Measurements from ENCODE around the gene CHD3.

CHD3 gene

DNA sequence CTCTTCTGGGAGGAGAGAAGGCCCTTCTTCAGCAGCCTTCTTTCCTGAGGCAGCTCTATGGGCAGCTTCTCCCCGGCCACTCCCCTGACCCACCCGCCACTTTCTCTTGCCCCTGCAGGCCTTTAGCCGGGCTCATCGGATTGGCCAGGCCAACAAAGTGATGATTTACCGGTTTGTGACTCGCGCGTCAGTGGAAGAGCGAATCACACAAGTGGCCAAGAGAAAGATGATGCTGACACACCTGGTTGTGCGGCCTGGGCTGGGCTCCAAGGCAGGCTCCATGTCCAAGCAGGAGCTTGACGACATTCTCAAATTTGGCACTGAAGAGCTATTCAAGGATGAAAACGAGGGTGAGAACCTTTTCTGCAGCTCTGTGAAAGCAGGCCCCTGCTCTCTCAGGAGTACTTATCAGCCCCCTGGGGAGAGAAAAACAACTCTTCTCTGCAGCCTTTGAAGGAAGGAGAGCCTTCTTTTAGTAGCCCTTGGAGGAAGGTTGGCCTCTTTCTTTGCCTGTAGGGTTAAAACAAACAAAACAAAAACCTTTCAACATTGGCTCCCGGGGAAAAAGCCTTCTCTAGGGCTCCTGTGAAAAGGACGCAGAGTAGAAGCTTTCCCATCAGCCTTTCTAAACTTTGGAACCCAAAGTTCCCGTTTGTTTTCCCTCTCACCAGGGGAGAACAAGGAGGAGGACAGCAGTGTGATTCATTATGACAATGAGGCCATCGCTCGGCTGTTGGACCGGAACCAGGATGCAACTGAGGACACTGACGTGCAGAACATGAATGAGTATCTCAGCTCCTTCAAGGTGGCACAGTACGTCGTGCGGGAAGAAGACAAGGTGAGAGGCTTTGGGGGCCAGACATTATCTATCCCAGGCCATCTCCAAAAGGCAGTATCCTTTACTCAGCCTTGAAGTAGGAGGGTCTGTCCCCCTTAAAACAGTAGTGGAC is 14.8 kb downstream of the CHD3 start:
- no peak for DNase-seq

DNA sequence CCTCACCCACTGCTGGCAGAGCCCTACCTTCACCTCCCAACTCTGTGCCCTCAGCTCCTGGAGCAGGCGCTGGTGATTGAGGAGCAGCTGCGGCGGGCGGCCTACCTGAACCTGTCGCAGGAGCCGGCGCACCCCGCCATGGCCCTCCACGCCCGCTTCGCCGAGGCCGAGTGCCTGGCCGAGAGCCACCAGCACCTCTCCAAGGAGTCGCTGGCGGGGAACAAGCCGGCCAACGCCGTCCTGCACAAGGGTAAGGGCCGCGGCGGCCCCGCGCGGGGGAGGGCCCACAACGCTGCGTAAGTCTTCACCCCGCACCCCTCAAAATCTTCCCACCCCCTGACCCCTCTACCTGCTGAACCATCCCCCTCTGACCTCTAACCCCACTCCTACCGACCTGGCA is 20.5 kb downstream of the CHD3 start:
- no peak for DNase-seq

DNA sequence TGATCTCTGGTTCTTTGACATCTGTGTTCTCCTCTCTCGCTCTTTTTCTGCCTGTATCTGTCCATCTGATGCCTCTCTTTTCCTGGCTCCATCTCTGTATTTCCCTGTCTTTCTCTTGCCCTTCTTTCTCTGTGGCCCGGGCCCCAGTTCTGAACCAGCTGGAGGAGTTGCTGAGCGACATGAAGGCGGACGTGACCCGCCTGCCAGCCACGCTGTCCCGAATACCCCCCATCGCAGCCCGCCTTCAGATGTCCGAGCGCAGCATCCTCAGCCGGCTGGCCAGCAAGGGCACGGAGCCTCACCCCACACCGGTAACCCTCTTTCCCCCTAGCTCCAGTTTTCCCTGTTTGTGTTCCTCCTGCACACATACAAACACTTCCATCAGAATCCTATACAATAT is 21.7 kb downstream of the CHD3 start:
- DNase-seq: no peak

DNA sequence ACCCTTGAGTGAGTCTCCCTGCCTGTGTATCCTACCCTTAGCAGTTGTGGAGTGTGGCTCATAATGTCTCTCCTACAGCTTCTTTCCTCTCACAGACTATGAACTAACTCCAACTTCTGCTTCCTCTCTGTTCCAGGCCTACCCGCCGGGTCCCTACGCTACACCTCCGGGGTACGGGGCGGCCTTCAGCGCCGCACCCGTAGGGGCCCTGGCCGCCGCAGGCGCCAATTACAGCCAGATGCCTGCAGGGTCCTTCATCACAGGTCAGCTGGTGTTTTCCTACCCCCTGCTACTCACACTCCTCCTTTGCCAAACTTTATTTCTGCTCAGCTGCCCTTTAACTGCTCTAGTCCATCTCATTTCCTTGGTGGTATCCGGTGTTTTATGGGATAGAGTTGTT is 22.1 kb downstream of the CHD3 start:
- no peak for DNase-seq

DNA sequence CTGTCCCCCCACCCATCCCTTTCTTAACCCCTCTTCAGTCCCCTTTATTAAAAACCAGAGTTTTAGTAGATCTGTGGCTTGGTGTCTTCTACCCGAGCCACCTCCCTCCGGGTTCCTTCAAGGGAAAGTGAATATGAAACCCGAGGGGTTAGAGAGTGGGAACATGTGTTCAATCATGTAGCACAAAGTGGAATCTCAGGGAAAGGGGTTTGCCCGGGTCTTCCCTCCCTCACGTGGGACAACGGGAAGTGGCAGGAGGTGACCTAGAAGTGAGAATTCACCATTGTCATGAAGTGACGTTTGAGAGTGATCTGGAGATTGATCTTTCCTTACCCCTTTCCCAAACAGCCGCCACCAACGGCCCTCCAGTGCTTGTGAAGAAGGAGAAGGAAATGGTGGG is 22.5 kb downstream of the CHD3 start:
- no peak for DNase-seq

DNA sequence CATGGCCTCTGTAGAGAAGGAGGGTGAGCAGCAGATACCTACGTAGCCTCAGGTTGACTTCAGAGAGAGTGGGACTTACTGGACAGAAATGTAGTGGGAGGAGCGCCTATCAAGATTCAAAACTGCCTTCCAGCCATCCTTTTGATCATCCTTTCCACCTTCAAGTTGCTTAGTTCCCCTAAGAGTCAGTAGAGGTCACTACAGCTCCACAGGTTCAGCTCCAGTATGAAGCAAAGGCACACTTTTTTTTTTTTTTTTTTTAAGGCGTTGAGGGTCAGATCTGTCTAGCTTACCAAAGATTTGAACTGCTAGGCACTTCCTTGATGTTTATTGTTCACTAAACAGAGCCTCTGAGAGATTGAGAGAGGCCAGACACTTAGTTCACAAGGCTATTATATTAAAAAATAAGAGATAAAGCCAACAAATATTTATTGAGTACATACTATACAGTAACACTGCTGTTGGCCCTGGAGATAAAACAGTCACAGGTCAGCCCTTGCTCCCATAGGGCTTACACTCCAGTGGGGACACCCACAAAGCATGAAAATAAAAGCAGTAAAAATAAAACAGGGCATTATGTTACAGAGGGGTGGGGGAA is 24.4 kb downstream of the CHD3 start:
- DNase-seq: no peak

DNA sequence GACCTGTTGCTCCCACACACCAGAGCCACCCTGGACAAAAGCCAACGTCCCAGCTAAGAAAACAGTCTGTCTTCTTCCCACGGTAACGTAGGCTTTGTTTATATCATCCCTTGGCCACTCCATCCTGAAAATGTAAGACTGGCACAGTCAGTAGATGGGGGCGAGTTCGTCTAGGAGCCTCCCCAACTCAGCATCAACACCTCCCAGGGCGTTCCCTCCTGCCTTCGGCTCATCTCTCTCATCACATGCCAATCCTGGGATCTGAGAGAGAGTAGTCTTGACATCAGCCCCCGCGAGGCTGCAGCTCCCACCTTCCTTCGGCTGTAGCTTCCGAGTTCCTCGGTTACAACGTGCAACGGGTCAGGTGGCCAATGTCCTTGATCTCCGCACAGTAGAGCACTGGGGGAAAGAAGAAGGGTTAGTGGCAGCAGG is 26.6 kb downstream of the CHD3 start:
- no peak for DNase-seq

DNA sequence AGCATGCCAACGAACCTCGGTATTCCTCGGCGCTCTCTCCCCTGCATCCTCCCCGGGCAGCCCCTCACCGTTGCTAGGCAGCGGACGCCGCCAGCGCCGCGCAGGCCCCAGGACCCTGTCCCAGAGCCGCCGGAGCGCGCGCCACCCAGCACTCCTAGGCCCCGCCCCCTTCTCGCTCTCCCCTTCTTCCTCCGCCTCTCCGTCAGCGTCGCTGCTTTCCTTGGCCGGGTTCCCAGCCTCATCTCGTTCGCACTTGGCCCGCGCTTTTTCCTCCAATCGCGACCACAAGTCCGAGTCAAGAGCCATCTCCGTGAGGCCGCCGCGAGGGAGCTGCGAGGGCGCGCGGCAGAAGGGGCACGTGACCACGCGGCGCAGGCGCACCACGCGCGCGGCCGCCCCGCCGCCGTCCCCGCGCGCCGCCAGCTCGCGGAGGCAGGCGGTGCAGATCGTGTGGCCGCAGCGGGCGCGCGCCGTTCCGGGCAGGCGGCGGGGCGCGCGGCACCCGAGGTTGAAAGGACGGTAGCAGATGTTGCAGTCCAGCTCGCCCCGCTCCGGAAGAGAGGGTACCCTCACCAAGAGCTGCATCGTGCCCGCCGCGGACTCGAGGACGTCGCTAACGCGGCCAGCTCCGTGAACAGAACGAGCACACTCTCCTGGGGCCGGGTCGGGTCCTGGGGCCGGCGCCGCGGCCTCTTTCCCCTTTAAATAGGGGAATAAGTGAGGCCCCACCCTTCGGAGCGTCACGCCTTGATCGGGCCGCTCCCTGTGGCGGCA is 27.2 kb downstream of the CHD3 start, which contains the start of gene RNF227:
Gene RNF227, minus strand, starts transcription at position 679 of the 774 bp plus-strand sequence. Its CDS starts 94 bp downstream, at position 585.
- peak; percentile 98 for DNase-seq

DNA sequence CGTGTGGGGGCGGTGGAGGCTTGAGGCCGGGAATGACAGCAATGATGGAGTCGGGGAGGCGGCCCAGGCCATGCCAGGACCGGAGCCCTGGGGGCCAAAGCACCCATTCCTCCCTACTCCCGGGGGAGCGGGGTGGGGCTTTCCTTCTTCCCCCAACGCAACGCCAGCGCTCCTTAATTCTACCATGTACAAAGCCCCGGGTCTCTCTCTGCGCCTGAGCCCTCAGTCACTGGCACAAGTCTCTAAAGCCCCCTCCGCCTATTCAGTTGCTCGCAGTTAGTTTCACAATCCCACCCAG is 27.7 kb downstream of the CHD3 start:
- no peak for DNase-seq

DNA sequence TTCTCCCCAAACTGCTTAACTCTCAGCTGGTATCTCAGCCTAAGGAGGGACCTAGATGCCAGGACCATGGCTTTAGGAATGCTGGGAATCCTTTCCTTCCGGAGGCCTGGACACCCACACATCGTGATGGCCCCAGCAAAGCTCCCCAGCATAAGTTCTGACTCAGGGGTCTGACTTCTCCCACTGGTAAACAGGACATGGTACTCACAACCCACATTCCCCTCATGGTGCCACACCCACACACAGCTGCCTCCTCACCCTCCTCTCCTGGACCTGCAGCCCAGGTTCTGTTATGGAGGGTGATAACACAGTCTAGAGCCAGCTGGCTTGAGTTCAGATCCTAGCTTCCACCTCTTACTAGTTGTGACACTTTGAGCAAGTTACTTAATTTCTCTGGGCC is 28.2 kb downstream of the CHD3 start:
- DNase-seq: no peak

DNA sequence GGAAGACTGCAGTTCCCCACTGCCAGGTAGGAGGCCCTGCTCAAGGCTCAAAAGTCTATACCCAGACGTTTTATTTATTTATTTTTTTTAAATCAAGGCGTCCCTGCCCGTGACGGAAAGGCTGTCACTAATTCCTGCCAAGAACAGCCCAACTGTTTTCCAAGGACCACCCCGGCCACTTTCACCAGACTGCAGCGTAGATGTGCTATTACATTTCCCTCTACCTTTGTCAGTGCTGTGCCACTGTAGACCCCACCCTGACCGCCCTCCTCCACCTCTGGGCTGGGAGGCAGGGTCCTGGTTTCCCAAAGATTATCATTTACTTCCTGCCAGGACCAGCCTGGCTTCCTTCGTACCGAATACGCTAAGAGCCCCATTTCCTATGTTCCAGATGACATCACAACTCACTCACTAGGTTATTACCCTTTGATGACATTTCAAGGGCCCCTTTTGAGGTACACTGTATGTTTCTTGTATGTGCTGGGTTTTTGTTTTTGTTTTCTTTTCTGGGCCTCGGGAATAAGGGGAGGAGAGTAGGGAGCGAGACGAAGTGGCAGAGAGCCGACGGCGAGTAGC is 33.8 kb downstream of the CHD3 start:
- peak; percentile 34 for DNase-seq

DNA sequence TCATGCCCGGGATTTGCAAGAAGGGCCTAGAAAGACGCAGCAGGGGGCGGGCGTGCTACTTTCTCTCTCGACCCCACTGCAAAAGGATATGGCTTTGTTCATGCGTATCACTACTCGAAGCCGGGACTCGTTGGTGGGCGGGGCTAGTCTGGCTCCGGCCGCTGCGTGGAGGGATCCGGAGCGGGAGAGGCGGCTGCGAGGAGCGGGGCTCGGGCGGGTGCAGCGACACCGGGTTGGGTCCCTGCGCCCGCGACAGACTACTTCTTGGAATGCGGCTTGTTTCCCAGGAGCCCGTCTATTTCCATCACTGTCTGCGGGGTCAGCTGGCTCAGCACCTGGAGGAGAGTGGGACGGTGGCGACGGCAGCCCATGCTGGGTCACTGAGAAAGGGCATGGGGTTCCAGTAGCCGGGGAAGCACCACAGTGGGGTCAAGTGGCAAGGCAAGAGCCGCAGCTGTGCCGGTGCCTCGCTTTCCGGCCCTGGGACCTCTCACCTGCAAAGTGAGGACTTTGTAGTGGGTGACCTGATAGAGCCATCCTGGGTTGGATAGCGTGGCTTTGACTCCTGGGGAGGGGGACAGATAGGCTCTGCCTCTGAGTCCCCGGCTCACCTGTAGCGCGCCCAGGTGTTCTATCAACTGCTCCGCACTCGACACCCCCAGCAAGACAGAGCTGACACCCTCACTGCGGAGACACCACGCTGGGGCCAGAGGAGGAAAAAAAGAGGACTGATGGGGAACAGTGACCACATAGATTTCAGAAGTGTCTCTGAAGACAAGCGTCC is 34.4 kb downstream of the CHD3 start:
- peak; percentile 93 for DNase-seq

DNA sequence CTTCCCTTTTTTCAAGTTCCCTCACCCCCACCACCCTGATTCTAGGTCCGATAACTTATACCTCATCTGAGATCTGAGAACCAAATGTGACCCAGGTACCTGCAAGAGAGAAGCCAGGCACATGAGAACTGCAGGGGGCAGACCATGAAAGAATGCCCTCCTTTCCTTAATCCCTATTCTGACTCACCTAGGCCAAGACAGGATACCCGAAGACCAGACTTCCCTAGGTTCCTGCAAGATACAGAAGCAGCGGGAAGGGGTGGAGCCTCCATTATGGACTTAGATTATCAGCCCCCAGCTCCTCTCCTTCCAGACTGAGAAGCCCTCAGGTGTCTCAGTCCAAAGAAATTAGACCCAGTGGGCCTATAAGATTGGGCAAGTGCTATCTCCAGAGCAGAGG is 39.0 kb downstream of the CHD3 start:
- no peak for DNase-seq

DNA sequence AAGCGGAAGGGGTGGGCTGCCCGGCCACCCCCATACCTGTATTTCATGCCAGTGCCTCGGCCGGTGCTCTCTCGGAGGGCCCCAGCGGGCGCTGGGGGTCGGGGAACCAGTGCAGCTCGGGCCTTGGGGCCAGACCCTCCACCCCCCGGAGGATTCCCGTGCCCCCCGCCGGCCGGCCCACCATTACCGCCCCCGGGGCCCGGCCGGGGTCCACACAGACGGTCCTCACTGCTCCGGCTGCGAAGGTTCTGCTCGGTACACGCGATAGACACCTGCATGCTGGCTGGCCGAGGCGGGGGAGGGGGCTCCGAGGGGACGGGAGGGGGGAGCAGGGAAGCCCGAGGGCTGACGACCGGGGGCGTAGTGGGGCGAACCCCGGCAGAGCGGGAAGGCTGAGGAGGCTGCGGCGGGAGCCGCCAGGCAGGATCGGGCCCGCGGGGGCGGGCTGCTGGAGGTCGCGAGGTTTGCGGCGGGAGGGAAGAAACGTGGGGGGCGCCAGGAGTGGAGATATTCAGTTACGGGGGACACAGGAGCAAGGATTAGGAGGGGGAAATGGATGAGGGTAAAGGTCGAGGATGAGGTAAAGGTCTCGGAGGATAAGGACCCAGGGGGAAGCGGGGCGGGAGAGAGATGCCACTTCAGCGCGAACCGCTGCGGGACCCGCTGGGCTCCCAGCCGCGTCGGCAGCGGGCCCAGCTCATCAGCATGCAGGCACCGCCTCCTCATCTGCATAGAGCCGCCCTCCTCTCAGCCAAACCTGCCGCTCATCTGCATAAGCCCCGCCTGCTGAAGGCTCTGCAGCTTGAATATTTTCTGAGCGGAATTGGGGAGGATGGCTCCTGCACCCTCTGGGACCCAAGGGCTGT is 40.8 kb downstream of the CHD3 start, which contains the start of gene KCNAB3:
Gene KCNAB3, minus strand, starts transcription at position 699 of the 866 bp plus-strand sequence. Its CDS starts 421 bp downstream, at position 278.
- peak; percentile 85 for DNase-seq

DNA sequence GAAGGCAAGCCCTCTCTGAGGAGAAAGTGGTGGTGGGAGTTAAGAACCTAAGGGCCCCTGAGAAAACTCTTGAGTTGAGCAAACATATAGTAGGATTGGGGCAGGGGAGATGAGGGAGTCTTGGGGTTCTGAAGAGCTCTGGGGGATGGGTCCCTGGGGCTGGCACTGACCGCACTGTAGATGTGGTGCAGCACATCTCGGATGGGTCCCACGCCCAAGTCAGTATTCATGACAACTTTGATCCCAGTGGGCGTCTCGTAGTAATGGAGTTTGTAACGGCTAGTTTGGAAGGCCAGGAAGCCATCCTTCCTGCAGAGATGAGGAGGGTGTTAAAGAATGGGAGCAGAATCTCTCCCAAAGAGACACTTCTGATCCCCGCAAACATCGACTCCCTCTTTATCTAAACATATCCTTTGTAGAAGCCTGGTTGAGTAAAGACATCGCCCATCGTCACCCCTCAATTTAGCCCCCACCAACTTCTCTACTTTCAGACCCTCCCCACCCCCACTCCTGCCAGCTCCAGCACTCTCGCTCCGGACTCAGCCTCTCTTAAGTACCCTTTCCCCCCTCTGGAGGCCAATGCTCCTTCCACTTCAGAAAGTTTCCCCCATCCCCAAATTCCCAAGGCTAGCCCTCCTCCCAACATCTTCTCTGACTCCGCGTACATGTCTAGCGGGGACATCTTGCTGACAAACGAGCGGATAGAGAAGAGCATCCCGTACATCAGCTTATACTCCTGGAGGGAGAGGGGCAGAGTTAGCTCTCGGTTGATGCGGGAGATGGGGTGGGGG is 42.4 kb downstream of the CHD3 start:
- DNase-seq: no peak

DNA sequence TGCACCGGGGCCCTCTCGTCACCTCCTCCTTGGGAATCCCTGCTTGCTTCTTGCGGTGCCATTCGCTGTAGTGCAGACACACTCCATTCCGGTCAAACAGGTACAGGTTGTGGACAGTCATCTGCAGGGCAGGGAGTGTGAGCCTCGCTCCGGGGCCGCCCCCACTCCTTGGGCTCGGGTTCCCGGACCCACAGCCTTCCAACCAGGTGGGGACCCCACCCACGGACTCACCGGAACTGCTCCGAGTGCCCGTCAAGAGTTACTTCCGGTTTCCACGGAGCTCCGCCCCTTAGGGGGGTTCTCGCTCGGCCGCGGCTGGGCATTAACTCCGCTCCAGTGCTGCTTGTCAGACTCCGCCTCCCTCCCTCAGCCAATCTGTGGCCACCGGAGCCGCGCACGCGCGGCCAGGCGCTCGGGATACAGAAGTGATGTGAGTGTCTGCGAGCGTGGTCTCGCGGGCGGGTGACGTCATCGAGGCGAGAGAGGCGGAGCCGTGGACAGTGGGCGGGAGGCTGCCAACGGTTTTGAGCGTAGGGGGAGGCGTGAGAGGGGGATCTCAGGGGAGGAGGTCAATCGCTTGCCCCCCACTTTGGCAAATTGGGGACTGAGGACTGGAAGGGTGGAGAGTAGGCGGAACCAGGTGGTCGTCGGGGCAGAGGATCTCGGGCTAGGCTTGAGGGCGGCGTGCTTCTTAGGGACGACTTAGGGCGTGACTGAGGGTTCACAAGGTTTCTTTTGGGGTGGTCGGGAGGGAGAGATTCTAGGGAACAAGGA is 43.3 kb downstream of the CHD3 start, which contains the start of the genes CNTROB and TRAPPC1:
Gene CNTROB, plus strand, starts transcription at position 498 of the 774 bp plus-strand sequence. CDS start 874 bp downstream, outside the sequence.
Gene TRAPPC1, minus strand, starts transcription at position 238 of the 774 bp plus-strand sequence. Its CDS starts 117 bp downstream, at position 121.
- peak; percentile 100 for DNase-seq

DNA sequence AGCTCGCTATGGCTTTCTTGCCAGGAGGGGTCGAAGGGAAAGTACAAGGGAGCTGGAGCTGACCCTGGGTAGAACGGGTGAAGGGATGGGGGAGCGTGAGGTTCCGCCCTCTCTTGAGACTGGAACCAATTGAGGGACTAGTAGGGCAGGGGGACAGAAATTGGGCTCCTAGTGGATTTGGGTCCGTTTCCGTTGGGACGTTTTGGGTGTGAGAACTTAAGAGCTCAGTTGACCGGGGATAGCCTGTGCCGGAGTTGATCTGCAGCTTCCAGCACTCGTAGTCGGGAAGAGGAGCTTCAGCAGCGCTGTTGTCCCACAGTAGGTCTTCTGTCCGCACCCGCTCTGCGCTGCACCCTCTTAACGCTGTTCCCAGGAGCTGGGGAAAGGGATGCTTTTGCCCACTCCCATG is 43.9 kb downstream of the CHD3 start:
- DNase-seq: no peak

DNA sequence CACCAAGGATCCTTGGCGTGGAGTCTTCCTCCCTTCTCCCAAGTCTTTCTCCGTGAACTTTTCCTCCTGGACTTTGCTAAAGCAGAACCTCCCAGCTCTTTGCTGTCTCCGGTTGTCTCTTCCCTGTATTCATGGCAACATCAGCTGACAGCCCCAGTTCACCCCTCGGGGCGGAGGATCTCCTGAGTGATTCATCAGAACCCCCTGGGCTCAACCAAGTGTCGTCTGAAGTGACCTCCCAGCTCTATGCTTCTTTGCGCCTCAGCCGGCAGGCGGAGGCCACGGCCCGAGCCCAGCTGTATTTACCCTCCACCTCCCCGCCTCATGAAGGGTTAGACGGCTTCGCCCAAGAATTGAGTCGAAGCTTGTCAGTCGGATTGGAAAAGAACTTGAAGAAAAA is 44.4 kb downstream of the CHD3 start:
- peak; percentile 46 for DNase-seq

DNA sequence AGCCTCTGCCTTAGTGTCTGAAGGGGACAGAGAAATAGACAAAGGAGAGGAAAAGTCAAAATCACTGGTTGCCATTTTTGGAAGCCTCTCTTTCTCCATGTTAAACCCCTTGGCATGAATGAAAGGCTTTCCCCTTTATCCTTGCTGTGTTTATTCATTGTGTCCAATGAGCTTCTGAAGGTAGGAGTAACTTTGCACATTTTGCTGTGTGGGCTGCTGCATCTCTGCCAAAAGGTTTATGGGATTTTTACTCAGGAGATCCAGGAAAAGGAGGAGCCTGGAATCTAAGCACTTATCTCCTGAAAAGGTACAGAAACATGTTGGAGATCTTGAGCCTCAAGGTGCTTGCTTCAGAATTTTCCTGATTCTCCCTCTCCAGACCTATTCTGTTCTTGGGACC is 47.3 kb downstream of the CHD3 start:
- no peak for DNase-seq

Measured in right hindlimb (tissue), 1 donor.